Upper lobe of left lung (tissue), 6 donors: ENCODE measurements around the gene KANK3. TPM values are rescaled to one million over a fixed set of nuclear protein-coding genes. Genes with fewer than 3 reads are reported as not detected.
A peak's percentile ranks its signal among the peaks of the same experiment; 100 is the strongest.

ENCODE experiments used
- ATAC-seq, 2 donors: fragments of 200-7000 bp; cut with Tn5 transposase; one replicate each; pipeline ENCODE4 v1.9.1; 2022; ENCODE audit warnings: mild to moderate bottlenecking in 2 of 2, moderate library complexity in 2 of 2; ENCODE audit not compliant: low FRiP score in 2 of 2
- DNase-seq, 2 donors: peaks; one replicate each; pipeline ENCODE4 v3.0.0-alpha.2; 2019 to 2020
- H3K27ac ChIP-seq, 4 donors: fragments of 200-600 bp; sonication (generic); one replicate each; pipeline ENCODE4 v1.5.1; 2016 to 2019
- H3K27me3 ChIP-seq, 4 donors: fragments of 200-600 bp; sonication (generic); one replicate each; pipeline ENCODE4 v1.5.1; 2017 to 2019
- H3K36me3 ChIP-seq, 4 donors: fragments of 200-600 bp; sonication (generic); one replicate each; pipeline ENCODE4 v1.5.1; 2016 to 2019
- H3K4me1 ChIP-seq, 4 donors: fragments of 200-600 bp; sonication (generic); one replicate each; pipeline ENCODE4 v1.5.1; 2018 to 2019
- H3K4me3 ChIP-seq, 4 donors: fragments of 200-600 bp; sonication (generic); one replicate each; pipeline ENCODE4 v1.5.1; 2017 to 2019; ENCODE audit warnings: mild to moderate bottlenecking in 2 of 4, moderate library complexity in 1 of 4
- H3K9me3 ChIP-seq, 4 donors: fragments of 200-600 bp; sonication (generic); one replicate each; pipeline ENCODE4 v1.5.1; 2018 to 2019
- CTCF ChIP-seq, 6 experiments: fragments of 450-650 bp in 4 of 6; fragments of 200-600 bp in 2 of 6; sonication (generic) in 2 of 6; IDR thresholded peaks; one replicate each; pipeline ENCODE4 v1.5.1; 2016 to 2019; ENCODE audit warnings: antibody characterized with exemption in 6 of 6
- EP300 ChIP-seq, 4 donors: sonication (generic); formaldehyde crosslinking; IDR thresholded peaks; one replicate each; pipeline ENCODE4 v1.5.1; 2017; ENCODE audit warnings: antibody characterized with exemption in 4 of 4, control low read depth in 2 of 4
- POLR2A ChIP-seq, 4 donors: fragments of 450-650 bp; IDR thresholded peaks; one replicate each; pipeline ENCODE4 v1.5.1; 2016 to 2017; ENCODE audit warnings: antibody characterized with exemption in 4 of 4, mild to moderate bottlenecking in 2 of 4
- POLR2AphosphoS5 ChIP-seq, 2 donors: sonication (generic); formaldehyde crosslinking; IDR thresholded peaks; one replicate each; pipeline ENCODE4 v1.5.1; 2017; ENCODE audit warnings: antibody characterized with exemption in 2 of 2
- WGBS, 2 donors: methylation state at CpG; one replicate each; pipeline ENCODE4 v1.1.5; 2017 to 2018; 5-methylcytosine and 5-hydroxymethylcytosine counted together
- total RNA-seq, 6 donors: library from RNA; depleted of rRNA in 4 of 6; stranded (reverse); fragments of >200 nt in 4 of 6; gene quantifications; one replicate each; pipeline versions ENCODE4 v1.1.0 to v1.2.1, GENCODE V29; 2016 to 2021
- donor health status: DM: no; HTN: no; CAD: no; lungs with moderate emphysema.
- donor health status: DM: no; HTN: yes; CAD: no; lungs with severe emphysema.

The KANK3 gene
- total RNA-seq, 6 donors from 2014 or later: 27.7 to 109 (median 56.9) TPM

- Histone ChIP-seq H3K27me3 (no peaks in the 10 kb centered on the region), H3K4me3 (peak overlapping the region in 1 of 4 donors; percentile 78), H3K27ac (peak overlapping the region in 3 of 4 donors; percentile 45 to 70 (median 69)), H3K9me3 (no peaks in the 10 kb centered on the region), H3K4me1 (peaks cover 32 to 46% (median 39%) of the 10 kb centered on the region in 4 donors), H3K36me3 (peaks cover 0 to 37% (median 10%) of the 10 kb centered on the region in 4 donors)
- no peak for ATAC-seq
- peak in 1 of 2 donors; percentile 19 for DNase-seq
- WGBS, 2 donors: 60 to 63% methylated on average over 11 to 17 of the region's 17 CpGs
- TF ChIP-seq POLR2AphosphoS5 (IDR thresholded peaks at IDR 0.05) (no peak), POLR2A (IDR thresholded peaks at IDR 0.05) (no peak), EP300 (IDR thresholded peaks at IDR 0.05) (no peak), CTCF (IDR thresholded peaks at IDR 0.05) (no peak)
Observed at GRCh38 chr19:8306235-8307054, 36.6 kb downstream of the KANK3 start.

GRCh38 chr19:8305798-8306197, 37.3 kb downstream of the KANK3 start:
- WGBS, 2 donors: 70 to 95% methylated on average over 4 of the region's 4 CpGs
- TF ChIP-seq CTCF (IDR thresholded peaks at IDR 0.05) (no peak), EP300 (IDR thresholded peaks at IDR 0.05) (no peak), POLR2AphosphoS5 (IDR thresholded peaks at IDR 0.05) (no peak), POLR2A (IDR thresholded peaks at IDR 0.05) (no peak)
- H3K27me3 ChIP-seq: no peaks in the 10 kb centered on the region
- H3K27ac ChIP-seq: peak overlapping the region in 3 of 4 donors; percentile 45 to 69 (median 47)
- ATAC-seq (no peak), DNase-seq (peak in 1 of 2 donors; percentile 8)
- H3K4me3 ChIP-seq: no peak overlapping the region
- H3K36me3 ChIP-seq: peaks cover 0 to 31% (median 7%) of the 10 kb centered on the region in 4 donors
- H3K4me1 ChIP-seq: peaks cover 30 to 46% (median 34%) of the 10 kb centered on the region in 4 donors
- no peaks in the 10 kb centered on the region for H3K9me3 ChIP-seq

- DNase-seq: peak; percentile 19 to 81
- WGBS, 2 donors: 90 to 91% methylated on average over 21 to 31 of the region's 33 CpGs
Observed at GRCh38 chr19:8304841-8305621, 38.0 kb downstream of the KANK3 start.

GRCh38 chr19:8302734-8303133, 40.3 kb downstream of the KANK3 start:
- no peaks in the 10 kb centered on the region for H3K27me3 ChIP-seq
- no peak overlapping the region for H3K27ac ChIP-seq
- DNase-seq: peak in 1 of 2 donors; percentile 6
- no peak for TF ChIP-seq EP300 (IDR thresholded peaks at IDR 0.05)
- no peak for TF ChIP-seq POLR2A (IDR thresholded peaks at IDR 0.05)
- no peak for TF ChIP-seq CTCF (IDR thresholded peaks at IDR 0.05)
- TF ChIP-seq POLR2AphosphoS5 (IDR thresholded peaks at IDR 0.05): no peak
- H3K4me1 ChIP-seq: peaks cover 17 to 27% (median 22%) of the 10 kb centered on the region in 4 donors
- WGBS, 2 donors: 68 to 91% methylated on average over 5 to 7 of the region's 7 CpGs
- H3K9me3 ChIP-seq: no peaks in the 10 kb centered on the region
- H3K4me3 ChIP-seq: no peak overlapping the region
- peak in 1 of 2 donors; percentile 12 for ATAC-seq
- peaks cover 0 to 18% (median 4%) of the 10 kb centered on the region in 4 donors for H3K36me3 ChIP-seq

More at GRCh38 chr19:8304841-8305621, 38.0 kb downstream of the KANK3 start:
- peaks cover 30 to 46% (median 34%) of the 10 kb centered on the region in 4 donors for H3K4me1 ChIP-seq
- no peaks in the 10 kb centered on the region for H3K27me3 ChIP-seq
- TF ChIP-seq POLR2A (IDR thresholded peaks at IDR 0.05): no peak
- TF ChIP-seq POLR2AphosphoS5 (IDR thresholded peaks at IDR 0.05): no peak
- no peak for TF ChIP-seq EP300 (IDR thresholded peaks at IDR 0.05)
- no peak for TF ChIP-seq CTCF (IDR thresholded peaks at IDR 0.05)
- no peaks in the 10 kb centered on the region for H3K9me3 ChIP-seq
- H3K36me3 ChIP-seq: peaks cover 0 to 26% (median 4%) of the 10 kb centered on the region in 4 donors
- ATAC-seq: no peak
- no peak overlapping the region for H3K27ac ChIP-seq
- no peak overlapping the region for H3K4me3 ChIP-seq
